Neural progenitor cell (in vitro differentiated cells): ENCODE results near the gene SPESP1.

Source experiments
- CTCF ChIP-seq: fragments of 200-600 bp; sonication (generic); IDR thresholded peaks from 2 replicates; pipeline ENCODE4 v1.5.1; 2017; ENCODE audit warnings: antibody characterized with exemption, mild to moderate bottlenecking
- EZH2 ChIP-seq: fragments of 200-600 bp; sonication (generic); IDR thresholded peaks from 2 replicates; pipeline ENCODE4 v1.6.1; 2017; ENCODE audit warnings: antibody characterized with exemption, mild to moderate bottlenecking, moderate library complexity
- EZH2phosphoT487 ChIP-seq: fragments of 200-600 bp; sonication (generic); IDR thresholded peaks from 2 replicates; pipeline ENCODE4 v1.6.1; 2017; ENCODE audit warnings: antibody characterized with exemption

- TF ChIP-seq CTCF (no peak), EZH2phosphoT487 (no peak), EZH2 (no peak)
These were observed 57.4 kb downstream of the SPESP1 start for GRCh38 chr15:68987676-68988075.
